GM06990 (cell line): ENCODE data around the gene PRSS57.

Experiments used
- DNase-seq: peaks from one replicate; pipeline ENCODE4 v3.0.0-alpha.2; 2011; ENCODE audit not compliant: insufficient read length; ENCODE audit errors: extremely low read depth
- H3K27me3 ChIP-seq: replicated peaks from 2 replicates; pipeline ENCODE4 v1.6.0; 2011; ENCODE audit warnings: low read length; ENCODE audit not compliant: control insufficient read depth, insufficient read depth
- H3K36me3 ChIP-seq: 2 replicates; pipeline ENCODE4 v1.5.1; 2011; ENCODE audit warnings: low read length; ENCODE audit not compliant: control insufficient read depth, insufficient read depth
- H3K4me3 ChIP-seq: replicated peaks from 2 replicates; pipeline ENCODE4 v1.5.1; 2011; ENCODE audit warnings: low read depth, mild to moderate bottlenecking, control low read depth, low read length
- CTCF ChIP-seq: IDR thresholded peaks from 2 replicates; pipeline ENCODE4 v1.5.1; 2011; ENCODE audit warnings: low read length, control low read depth, mild to moderate bottlenecking, inconsistent platforms; ENCODE audit not compliant: insufficient read depth, poor library complexity, severe bottlenecking

PRSS57 gene

GRCh38 chr19:660793-661426 lies 34.3 kb downstream of the PRSS57 start:
- no peak for DNase-seq
- Histone ChIP-seq H3K4me3 (peak overlapping the region; percentile 97), H3K36me3 (peaks cover 17% of the 10 kb centered on the region), H3K27me3 (no peaks in the 10 kb centered on the region)
- TF ChIP-seq CTCF = no peak

GRCh38 chr19:658916-659839 lies 36.1 kb downstream of the PRSS57 start:
- DNase-seq = no peak
- Histone ChIP-seq H3K27me3 (no peaks in the 10 kb centered on the region), H3K36me3 (peaks cover 21% of the 10 kb centered on the region), H3K4me3 (0 out of 2 replicates have a peak overlapping the region, but pooled peaks have one; percentile 17)
- TF ChIP-seq CTCF = no peak

GRCh38 chr19:658059-658839 lies 37.0 kb downstream of the PRSS57 start:
- no peak for TF ChIP-seq CTCF
- Histone ChIP-seq H3K36me3 (peaks cover 25% of the 10 kb centered on the region), H3K4me3 (no peak overlapping the region), H3K27me3 (no peaks in the 10 kb centered on the region)
- DNase-seq = no peak

GRCh38 chr19:657611-658010 lies 37.6 kb downstream of the PRSS57 start:
- no peak for TF ChIP-seq CTCF
- DNase-seq = no peak
- H3K36me3 ChIP-seq = peaks cover 27% of the 10 kb centered on the region
- no peaks in the 10 kb centered on the region for H3K27me3 ChIP-seq
- H3K4me3 ChIP-seq = no peak overlapping the region

- Histone ChIP-seq H3K27me3 (no peaks in the 10 kb centered on the region), H3K36me3 (peaks cover 31% of the 10 kb centered on the region), H3K4me3 (no peak overlapping the region)
- TF ChIP-seq CTCF = no peak
- DNase-seq = no peak
Observed at GRCh38 chr19:656751-657559, 38.3 kb downstream of the PRSS57 start.
